Bronchial epithelial cell (primary cell): Measurements from ENCODE around the gene NOL8. TPM values are rescaled to one million over a fixed set of nuclear protein-coding genes. Genes with fewer than 3 reads are reported as not detected.
A peak's percentile ranks its signal among the peaks of the same experiment; 100 is the strongest.

Experiments used
- DNase-seq: peaks from one replicate; pipeline ENCODE4 v3.0.0-alpha.2; 2010; ENCODE audit warnings: low read depth
- FAIRE-seq: peaks from 2 replicates; lab custom pipeline; 2011; peaks lifted over from hg19 to GRCh38; lab: Jason Lieb, UNC
- H3K27me3 ChIP-seq: 2 replicates; pipeline ENCODE4 v1.5.1; 2011; ENCODE audit warnings: low read length; ENCODE audit not compliant: control insufficient read depth, insufficient read depth
- H3K36me3 ChIP-seq: 2 replicates; pipeline ENCODE4 v1.5.1; 2011; ENCODE audit warnings: low read length; ENCODE audit not compliant: control insufficient read depth, insufficient read depth
- H3K4me3 ChIP-seq: 2 replicates; pipeline ENCODE4 v1.5.1; 2011; ENCODE audit warnings: mild to moderate bottlenecking, low read depth, low read length, control low read depth
- total RNA-seq: library from RNA; depleted of rRNA; stranded (reverse); fragments of >200 nt; gene quantifications from 2 replicates; pipeline ENCODE4 v1.2.1, GENCODE V29; 2014
- TF ChIP-seq, protein P1 (sequence below): IDR thresholded peaks from 2 replicates; pipeline ENCODE4 v1.5.1; 2011; ENCODE audit warnings: mild to moderate bottlenecking, moderate library complexity, low read length, control low read depth, inconsistent platforms; ENCODE audit not compliant: insufficient read depth, severe bottlenecking

The NOL8 gene
- 15.7 and 19.7 TPM in 2 replicates for total RNA-seq

DNA sequence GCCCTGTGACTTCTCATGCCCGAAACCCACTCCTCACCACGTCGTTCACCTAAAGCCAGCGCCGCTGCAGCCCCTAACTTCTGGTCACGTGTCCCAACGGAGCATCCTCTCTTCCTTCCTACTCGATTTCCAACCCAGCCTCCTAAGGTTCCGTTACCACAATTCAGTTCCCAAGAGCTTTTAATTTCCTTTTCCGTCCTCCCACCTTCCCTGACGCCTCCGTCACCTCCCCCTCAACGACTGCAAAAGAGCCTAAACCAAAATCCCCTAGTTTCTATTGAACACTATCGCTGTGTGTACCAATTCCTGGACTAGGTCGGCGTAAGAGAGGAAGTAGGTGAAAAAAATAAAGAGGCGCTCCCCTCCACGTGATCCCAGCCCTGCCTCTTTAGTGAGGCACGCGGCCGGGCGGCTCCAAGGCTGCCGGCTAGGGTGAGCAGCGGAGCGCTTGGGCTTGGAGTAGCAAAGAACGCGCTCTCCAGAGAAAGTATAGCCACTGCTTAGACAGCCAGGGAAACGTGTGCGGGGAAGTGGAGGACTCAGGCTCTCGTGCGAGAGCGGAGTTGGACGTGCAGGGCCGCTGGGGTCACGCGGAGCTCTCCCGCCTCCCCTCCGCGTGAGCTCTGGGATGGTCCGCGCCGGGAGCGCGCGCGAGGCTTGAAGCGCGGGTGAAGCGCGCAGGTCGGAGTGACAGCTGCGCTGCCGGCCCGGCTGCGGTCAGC, at the start of gene NOL8, which contains the start of gene CENPP:
Gene NOL8 (minus strand): TSS at position 82 of the 722 bp plus-strand sequence. CDS start 1,189 bp downstream, outside the sequence.
Gene CENPP (plus strand): TSS at position 685 of the 722 bp plus-strand sequence.
- TF ChIP-seq, protein P1, sequence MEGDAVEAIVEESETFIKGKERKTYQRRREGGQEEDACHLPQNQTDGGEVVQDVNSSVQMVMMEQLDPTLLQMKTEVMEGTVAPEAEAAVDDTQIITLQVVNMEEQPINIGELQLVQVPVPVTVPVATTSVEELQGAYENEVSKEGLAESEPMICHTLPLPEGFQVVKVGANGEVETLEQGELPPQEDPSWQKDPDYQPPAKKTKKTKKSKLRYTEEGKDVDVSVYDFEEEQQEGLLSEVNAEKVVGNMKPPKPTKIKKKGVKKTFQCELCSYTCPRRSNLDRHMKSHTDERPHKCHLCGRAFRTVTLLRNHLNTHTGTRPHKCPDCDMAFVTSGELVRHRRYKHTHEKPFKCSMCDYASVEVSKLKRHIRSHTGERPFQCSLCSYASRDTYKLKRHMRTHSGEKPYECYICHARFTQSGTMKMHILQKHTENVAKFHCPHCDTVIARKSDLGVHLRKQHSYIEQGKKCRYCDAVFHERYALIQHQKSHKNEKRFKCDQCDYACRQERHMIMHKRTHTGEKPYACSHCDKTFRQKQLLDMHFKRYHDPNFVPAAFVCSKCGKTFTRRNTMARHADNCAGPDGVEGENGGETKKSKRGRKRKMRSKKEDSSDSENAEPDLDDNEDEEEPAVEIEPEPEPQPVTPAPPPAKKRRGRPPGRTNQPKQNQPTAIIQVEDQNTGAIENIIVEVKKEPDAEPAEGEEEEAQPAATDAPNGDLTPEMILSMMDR: no peak
- Histone ChIP-seq H3K36me3 (peaks cover 4% of the 10 kb centered on the region), H3K4me3 (peak within 1 kb of the TSS; percentile 92), H3K27me3 (no peaks in the 10 kb centered on the region)
- peak; percentile 78 for DNase-seq
- FAIRE-seq: no peak

DNA sequence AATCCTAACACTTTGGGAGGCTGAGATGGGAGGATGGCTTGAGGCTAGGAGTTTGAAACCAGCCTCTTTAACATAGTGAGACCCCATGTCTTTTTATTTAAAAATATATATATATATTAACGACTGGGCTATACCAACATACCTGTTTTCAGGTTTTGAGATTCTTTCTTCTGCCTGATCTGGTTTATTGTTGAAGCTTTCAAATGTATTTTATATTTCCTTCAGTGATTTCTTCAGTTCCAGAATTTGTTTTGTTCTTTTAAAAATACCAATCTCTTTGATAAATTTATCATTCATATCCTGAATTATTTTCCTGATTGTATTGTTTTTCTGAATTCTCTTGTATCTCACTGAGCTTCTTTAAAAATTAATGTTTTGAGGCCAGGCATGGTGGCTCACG, 48.0 kb upstream of the NOL8 start:
- no peak for DNase-seq
- Histone ChIP-seq H3K27me3 (no peaks in the 10 kb centered on the region), H3K4me3 (no peak overlapping the region), H3K36me3 (no peaks in the 10 kb centered on the region)
- TF ChIP-seq, protein P1: no peak
- FAIRE-seq: no peak

DNA sequence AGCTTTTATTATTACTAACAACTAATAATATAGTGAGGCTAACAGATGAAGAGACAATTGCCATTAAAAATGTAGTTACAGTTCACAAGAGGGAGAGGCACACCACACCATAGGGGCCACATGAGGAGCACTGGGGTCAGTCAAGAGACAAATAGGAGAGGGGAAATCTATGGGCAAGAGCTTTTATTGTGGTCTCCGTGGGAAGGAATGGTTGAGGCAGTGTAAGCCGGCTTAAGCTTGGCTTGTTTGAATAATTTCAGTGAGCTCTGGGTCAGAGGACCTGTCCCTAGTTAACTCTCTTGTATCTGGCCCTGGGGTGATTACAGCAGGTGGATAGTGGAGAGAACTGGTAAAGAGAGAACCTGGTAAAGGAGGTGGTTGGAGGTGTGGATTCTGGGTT, 43.9 kb upstream of the NOL8 start:
- FAIRE-seq (no peak), DNase-seq (no peak)
- TF ChIP-seq, protein P1: no peak

DNA sequence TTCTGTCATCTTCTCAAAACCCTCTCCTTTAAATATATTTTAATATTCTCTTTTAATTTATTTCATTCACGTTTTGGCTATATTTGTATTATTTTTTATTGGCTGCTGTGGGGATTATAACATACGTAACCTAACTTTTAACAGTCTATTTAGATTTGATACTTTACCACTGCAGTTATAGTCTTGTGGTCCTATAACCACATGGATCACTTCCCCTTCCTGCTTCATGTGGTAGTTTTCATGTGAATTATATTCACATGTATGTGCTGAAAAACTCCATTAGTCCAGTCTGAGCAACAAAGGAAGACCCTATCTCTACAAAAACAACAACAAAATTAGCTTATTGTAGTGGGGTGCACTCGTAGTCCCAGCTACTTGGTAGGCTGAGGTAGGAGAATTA, 34.9 kb upstream of the NOL8 start:
- DNase-seq (no peak), FAIRE-seq (no peak)
- TF ChIP-seq, protein P1: no peak
- H3K27me3 ChIP-seq: no peaks in the 10 kb centered on the region
- H3K36me3 ChIP-seq: no peaks in the 10 kb centered on the region
- no peak overlapping the region for H3K4me3 ChIP-seq

More for the DNA sequence above, 43.9 kb upstream of the NOL8 start:
- Histone ChIP-seq H3K36me3 (no peaks in the 10 kb centered on the region), H3K27me3 (no peaks in the 10 kb centered on the region), H3K4me3 (no peak overlapping the region)

DNA sequence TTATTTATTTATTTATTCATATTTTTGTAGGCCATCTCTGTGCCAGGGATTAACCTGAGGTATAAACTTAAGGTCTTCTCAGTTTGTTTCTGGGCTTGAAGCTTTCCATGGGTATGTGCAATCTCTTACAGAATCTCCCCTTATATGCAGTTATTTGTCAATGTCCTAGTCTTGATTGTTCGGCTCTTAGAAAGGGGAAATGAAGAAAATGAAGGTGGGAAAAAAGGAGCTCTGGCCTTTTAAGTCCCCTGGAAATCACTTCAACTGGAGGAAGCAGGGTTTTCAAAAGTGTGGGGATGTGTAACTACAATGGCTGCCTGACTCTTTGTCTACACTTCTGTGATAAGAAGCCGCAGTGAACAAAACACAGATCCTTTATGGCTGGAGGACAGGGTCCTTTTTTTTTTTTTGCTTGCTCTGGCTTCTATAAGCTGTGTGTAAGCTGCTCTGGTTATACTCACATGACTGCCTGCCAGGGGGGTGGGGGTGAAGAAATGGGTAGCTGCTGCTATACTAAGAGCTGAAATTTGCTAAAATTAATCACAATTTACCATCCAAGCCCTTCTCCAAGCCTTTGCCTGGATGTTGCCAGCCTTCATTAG, 34.3 kb upstream of the NOL8 start:
- TF ChIP-seq, protein P1: no peak
- Histone ChIP-seq H3K27me3 (no peaks in the 10 kb centered on the region), H3K4me3 (no peak overlapping the region), H3K36me3 (no peaks in the 10 kb centered on the region)
- FAIRE-seq (no peak), DNase-seq (no peak)

DNA sequence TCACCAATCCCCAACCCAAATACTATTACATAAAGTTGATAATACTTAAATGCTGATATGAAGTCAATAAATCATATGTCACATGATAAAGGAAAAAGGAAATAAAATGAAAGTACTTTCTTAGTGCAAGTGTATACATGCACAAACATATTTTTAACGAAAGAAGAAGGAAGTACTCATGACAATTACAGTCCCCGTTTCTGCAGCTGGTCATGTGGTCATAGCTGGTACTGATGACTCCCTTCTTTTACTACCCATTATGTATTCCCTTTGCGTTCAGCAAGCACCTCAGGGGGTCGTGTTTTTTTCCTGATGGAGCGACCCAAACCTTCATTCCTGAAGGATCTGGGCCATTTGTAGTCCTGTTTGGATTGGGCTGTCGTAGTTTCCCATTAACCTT, 27.9 kb upstream of the NOL8 start:
- TF ChIP-seq, protein P1: no peak
- H3K36me3 ChIP-seq: no peaks in the 10 kb centered on the region
- no peak overlapping the region for H3K4me3 ChIP-seq
- no peaks in the 10 kb centered on the region for H3K27me3 ChIP-seq
- no peak for FAIRE-seq
- DNase-seq: peak; percentile 35
